ENCODE measurements around the gene LRCH4.

- no peak for TF ChIP-seq CTCF (IDR thresholded peaks at IDR 0.05)
- no peak for TF ChIP-seq POLR2A (IDR thresholded peaks at IDR 0.05)
Measured at GRCh38 chr7:100572281-100572948, 13.5 kb downstream of the LRCH4 start.

Data from transverse colon (tissue), 3 donors.